Measurements from ENCODE around the gene CPM. TPM values are rescaled to one million over a fixed set of nuclear protein-coding genes. Genes with fewer than 3 reads are reported as not detected.

Gene CPM
- 4.2 and 27.0 TPM in 2 replicates for total RNA-seq (2014; rRNA removed; shearing (Covaris generic))

DNA sequence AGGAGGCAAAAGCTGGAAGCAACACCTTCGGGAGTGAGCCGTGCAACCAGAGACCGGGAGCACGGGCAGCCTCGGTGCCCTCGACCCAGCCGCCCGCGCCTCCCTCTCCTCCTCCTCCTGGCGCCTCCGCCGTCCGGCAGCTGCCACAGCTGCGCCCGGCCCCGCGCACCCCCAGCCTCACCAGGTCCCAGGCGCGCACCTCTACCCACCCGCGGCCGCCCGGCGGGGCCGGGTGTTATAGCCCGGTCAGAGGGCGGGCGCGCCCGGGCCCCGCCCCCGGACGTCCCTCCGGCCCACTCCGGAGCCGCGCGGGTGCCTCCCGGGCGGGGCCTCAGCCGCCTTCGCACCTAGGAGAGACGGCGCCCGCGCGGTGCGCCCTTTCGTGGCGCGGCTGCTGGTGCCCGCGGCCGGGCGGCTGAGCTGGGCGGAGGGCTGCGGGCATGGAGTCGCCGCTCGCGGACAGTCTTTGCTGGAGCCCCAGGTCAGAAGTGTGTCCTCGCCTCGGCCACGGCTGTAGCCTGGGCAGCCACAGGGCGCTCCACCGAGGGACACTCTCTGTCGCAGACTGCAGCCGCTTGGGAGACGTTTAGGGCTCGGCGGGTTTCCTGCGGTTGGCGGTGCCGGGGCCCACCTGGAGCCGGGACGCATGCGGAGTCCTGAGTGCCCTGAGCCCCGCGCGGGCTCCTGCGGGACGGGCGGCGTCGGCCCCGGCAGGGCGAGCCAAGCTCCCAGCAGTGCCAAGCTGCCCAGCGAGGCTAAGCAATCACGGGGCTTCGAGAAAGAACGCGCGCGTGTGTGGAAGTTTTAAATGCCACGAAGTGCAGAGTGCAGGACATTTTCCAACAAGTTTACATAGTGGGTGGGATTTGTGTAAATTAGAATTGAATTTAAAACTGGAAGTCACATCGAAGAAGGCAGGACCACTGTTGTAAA is at the start of gene CPM:
Gene CPM (minus strand): TSS at position 211 of the 933 bp plus-strand sequence. CDS start 334 bp downstream, outside the sequence.
- peak; percentile 80 for DNase-seq (ENCODE audit: low read depth)

DNA sequence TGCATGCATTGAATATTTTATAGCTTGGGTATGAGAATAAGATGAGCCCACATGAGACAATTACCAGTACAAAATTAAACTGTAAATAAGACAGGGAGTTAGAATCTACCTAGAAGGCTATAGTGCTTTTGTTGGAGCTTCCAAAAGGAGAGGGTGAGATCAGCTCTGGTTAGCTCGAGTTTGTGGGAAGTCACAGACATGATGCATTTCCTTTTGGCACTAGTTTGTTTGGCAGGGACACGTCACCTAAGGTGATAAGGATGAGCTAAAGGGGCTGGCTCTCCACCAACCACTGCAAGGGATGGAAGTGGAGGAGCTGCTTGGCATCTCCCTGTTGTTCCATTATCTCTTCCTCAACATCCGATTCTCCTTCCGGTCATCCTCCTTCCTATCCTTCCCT is 48.5 kb upstream of the CPM start:
- DNase-seq (ENCODE audit: low read depth): peak; percentile 57

DNA sequence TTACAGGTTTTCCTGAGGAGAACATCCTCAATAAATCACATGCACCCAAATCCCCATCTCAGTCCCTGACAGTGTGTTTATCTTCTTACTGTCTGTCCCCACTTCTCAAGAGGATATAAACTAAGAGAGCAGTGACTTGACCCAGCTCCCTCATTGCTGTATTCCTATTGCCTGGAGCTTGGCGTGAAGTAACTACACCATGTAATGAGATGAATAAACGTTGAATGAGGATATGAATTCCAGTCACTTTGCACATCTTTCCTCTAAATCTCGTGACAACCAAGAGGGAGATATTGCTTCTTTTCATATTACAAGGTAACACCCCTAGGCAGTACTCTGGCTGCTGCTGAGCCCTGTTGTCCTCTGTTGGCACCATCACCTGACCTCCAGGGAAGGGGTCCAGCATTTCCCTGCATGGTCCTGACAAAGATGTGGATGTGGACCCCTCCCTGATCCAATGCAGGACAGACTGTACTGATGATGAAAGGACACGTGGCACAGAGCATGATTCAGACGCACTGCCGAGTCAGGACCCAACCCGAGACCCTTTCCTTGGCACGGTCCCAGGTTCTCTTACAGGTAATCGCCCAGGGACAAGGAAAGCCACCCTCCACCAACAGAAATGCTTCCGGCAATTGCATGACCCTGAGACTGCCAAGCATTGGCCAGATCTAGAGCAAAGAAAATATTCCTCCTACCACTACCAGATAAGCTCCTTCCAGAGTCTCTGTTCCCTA is 47.7 kb upstream of the CPM start:
- DNase-seq (ENCODE audit: low read depth): peak; percentile 7

DNA sequence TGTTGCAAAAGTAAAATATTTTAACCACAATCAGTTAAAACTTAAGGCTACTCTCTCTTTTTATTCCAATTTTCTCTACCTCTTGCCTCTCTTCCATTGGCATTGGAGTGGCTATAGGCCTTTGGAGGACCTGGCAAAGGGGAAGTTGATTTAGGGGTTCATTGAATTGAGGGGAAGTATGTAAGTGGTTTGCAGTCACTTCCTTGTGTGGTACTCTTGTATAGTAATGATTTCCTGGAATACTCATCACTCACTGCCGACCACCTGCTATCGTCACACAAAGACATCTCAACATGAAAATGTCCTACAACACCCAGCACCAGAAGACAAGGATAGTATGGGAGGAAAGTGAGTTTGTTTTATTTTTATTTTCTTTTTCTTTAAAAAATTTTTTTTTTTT is 45.7 kb upstream of the CPM start:
- no peak for DNase-seq (ENCODE audit: low read depth)

DNA sequence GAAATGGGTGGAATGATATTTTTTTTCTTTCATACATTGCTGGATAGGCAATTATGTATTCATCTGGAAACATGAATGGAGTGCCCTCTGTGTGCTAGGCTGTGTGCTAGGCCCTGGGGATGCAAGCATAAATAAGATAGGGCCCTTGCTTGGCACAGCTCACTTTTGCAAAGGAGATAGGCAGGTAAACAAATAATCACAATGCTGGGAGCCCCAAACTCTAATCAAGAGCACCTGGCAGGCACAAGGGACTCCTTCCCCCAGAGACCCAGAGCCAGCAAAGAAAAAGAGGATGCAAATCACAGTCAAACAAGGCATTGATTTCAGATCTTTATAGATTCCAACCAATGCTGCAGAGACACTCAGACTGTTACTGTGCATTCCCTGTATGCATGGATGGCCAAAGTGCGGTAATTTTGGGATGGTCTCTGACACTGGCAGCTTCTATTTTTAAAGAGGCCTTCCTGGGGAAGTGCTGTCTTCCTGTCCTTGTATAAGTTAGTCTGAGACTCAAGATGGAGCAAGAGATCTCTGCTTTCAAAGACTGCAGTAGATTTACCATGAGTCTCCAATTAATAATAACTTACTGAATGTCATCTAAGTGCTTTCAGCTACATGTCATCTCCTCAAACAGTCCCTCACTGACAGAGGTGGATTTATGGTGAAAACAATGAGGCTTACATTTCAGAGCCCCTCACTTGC is 45.1 kb upstream of the CPM start:
- DNase-seq (ENCODE audit: low read depth): no peak

DNA sequence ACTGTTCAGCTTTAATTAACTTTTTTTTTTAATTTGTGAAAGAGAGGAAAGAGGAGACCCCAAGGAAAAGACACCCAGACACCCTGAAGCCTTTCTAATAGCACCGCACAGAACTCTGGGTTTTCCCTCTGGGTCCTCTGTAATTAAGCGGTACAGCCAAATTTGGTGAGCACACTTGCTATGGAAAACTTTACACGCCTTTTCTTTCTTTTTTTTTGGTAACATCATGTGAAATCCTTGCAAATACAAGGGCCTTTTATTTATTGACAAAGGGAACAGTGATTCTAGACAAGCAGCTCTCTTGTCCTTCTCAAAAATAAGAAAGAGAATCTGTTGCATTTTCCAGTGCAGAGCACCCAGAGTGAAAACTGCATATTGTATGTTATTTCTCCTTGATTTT is 44.4 kb upstream of the CPM start:
- no peak for DNase-seq (ENCODE audit: low read depth)

DNA sequence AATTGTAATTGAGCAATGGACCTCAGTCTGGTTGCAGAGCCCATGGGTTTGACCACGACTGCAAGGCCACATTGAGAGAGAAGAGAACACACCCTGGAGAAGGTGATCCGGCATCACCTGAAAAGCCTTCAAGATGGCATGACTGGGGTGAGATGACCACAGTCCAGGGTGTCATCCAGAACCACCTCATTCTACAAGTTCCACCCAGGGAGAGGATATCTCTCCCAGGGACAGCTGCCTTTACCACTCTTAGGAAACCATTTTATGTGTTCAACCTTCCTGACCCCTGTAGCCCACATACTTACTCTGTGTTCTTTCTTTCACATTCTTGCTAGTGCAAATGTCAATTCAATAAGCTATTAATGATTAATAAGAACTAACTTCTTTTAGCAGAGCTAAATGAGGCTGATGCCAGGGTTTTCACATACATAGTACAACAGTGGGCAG is 43.4 kb upstream of the CPM start:
- no peak for DNase-seq (ENCODE audit: low read depth)

DNA sequence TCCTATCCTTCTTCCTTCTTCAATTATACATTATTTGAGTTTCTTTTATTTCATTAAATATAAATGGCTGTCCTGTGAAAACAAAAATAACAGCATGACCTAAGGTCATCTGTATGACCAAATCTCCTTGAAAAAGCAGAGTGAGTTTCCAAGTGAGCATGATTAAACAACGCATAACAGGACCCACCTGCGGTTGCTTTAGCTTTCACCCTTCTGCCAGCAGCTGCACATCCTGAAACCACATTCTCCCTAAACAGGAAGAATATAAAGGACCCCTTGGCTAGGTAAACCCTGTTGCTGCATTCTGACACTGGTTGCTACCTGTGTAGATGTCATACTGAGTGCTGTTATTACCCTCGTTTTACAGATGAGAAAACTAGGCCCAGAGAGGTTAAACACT is 42.8 kb upstream of the CPM start:
- DNase-seq (ENCODE audit: low read depth): no peak

DNA sequence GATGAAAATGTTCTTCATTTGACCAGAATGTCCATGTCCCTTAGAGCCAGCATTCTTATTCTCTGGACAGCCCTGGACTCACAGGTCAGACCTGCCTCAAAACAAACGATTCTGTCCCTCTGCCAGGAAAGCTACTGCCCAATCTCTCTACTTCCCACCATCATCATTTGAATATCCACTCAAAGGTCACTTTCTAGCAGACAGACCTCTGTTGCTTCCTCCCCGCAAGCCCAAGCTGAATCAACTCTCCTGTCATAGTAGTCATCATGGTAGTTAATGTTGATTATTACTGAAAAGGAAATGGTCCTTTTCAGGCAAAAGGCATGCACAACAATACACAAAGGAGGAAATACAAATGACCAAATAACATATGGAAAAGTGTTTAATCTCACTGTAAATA is 39.6 kb upstream of the CPM start:
- no peak for DNase-seq (ENCODE audit: low read depth)

DNA sequence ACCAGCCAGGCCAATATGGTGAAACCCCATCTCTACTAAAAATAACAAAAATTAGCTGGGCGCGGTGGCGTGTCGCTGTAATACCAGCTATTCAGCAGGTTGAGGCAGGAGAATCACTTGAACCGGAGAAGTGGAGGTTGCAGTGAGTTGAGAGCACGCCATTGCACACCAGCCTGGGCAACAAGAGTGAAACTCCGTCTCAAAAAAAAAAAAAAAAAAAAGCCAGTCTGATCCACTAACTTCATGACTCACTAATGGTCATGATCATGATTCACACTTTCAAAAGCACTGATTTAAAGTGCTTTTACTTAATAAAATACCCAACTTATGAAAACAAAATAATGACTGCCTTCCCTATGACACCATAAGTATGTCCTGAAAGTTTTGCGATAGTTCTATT is 38.4 kb upstream of the CPM start:
- peak; percentile 58 for DNase-seq (ENCODE audit: low read depth)

DNA sequence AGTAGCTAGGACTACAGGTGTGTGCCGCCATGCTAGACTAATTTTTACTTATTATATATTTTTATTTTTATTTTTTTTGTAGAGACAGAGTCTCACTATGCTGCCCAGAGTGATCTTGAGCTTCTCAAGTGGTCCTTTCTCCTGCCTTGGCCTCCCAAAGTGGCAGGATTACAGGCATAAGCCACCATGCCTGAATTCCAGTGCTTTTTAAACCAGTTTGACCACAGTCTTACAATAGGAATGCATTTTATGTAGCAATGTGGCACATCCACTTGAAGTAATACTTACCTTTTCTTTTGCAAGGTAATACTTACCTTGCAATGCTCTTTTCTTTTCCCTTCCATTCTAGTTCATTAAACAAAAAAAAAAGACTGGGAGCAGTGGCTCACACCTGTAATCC is 38.0 kb upstream of the CPM start:
- DNase-seq (ENCODE audit: low read depth): no peak

DNA sequence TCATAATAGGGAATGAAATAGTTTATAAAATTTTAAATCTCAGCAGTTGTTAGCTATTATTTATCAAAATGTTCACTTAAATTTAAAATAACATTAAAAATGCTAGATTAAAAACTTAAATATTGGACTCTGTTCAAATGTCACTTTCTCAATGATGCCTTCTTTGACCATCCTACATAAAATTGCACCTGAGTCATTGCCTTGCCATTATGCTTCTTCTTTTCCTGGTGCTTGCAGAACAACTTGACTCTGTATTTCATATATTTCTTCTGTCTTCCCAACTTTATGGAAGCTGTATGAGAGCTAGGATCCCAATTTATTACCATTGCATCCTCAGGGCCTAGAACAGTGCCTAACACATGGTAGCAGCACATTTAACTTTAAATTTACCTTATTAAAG is 37.3 kb upstream of the CPM start:
- no peak for DNase-seq (ENCODE audit: low read depth)

DNA sequence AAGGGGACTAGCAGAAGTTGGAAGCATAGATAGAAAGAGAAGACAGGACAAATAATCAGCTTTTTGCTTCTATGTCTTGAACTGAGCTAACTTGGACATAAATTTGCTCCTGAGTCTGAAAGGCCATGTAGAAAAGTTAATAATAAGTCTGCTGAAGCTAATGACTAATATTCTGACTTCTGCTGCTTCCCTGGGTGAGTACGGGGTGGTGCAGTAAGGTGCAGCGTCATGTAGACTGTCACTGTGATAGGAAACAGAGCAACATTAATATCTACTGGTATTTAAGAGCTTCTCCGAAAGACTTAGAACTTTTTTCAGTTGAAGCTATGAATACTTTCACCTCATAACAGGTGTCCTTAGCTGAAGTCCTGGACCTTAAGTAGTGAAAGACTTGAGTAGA is 34.1 kb upstream of the CPM start:
- no peak for DNase-seq (ENCODE audit: low read depth)

DNA sequence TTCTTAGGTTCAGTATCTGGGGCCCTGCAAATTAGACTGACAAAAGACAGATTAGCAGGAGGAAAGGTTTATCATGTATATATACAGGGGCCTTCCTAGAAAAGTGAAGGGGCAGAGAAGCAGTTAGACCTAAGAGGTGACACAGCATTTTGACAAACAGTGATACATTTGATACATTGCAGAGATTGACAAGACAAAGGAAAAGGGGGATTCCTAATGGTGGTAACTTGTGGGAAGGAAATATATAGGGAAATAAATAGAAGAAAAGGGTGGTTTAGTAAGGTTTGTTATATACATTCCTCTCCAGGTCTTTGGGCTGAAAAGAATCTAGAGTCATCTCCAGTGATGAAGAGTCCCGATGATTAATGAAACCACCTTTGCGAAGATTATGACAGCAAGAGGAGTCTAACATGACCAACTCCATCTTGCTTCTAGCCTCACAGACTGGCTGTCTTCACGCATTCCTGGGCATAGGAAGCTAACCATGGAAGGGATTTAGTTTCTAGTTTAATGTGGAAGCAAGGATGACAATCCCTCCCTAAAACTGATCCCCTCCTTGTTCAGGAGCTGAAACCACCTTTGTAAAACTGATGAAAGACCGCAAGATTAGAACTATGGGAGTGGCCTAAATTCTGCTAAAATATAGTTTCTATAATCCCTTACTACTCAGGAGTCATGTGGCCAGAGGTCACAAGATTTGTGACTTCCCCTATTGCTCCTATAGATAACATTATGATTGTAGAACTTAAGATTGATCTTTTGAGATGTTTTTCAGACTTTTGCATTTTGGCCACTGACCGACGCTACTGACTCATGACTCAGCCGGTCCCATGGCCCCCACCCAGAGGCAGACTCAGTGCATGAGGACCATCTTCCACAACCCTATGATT is 31.1 kb upstream of the CPM start:
- DNase-seq (ENCODE audit: low read depth): no peak

DNA sequence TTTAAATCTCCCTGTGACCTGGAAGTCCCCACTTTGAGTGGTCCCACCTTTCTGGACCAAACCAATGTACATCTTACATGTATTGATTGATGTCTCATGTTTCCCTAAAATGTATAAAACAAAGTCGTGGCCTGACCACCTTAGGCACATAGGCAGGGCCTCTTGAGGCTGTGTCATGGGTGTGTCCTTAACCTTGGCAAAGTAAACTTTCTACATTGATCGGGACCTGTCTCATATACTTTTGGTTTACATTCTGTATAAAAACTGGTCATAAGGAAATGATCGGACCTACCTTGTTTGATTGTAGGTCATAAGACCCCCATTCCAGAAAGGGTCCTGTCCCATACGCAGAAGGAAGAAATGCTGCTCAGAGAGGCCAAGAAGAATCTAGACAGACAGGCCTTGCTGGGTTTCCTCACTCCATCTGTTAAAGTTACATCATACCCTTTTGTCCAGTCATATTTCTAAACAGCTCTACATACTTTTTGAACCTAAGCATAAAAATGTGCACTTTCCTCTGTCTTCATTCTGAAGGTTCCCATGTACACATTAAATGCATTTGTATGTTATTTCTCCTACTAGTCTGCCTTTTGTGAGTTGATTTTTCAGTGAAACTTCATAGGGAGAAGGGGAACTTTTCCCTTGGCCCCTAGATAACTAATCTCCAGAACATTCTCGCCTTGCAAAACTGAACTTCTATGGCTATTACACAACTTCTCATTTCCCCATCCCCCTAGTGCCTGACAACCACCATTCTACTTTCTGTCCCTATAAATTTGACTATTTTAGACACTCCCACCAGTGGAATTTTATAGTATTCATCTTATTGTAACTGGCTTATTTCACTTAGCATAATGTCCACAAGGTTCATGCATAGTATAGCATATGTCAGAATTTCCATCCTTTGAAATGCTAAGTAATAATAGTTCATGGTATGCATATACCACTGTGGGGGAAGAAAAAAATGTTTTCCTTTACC is 30.2 kb upstream of the CPM start:
- DNase-seq (ENCODE audit: low read depth): no peak

DNA sequence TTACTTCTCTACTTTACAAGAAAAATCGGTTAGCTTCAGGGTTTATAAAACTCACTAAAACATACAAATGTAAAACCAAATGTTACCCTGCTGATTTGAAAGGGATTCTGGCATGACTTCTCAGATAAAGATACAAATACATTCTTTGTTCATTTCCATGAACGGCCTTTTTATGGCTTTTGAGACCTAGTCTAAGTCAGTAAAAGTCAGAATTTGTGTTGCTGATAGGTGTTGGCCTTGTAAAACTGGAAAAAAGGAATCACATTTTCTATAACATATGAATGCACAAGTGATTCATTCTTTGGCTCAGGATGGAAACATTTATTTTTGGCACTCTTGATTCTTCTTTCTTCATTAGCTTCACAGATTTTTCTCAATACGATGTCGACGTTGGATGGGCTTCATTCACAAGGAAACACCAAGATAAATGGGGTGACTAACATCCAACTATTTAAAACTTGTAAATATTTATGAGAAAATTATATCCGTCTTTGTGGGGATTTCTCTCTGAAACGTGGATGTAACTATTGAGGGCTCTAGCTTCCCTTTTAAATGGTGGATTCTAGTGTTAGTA is 27.0 kb upstream of the CPM start:
- DNase-seq (ENCODE audit: low read depth): no peak

DNA sequence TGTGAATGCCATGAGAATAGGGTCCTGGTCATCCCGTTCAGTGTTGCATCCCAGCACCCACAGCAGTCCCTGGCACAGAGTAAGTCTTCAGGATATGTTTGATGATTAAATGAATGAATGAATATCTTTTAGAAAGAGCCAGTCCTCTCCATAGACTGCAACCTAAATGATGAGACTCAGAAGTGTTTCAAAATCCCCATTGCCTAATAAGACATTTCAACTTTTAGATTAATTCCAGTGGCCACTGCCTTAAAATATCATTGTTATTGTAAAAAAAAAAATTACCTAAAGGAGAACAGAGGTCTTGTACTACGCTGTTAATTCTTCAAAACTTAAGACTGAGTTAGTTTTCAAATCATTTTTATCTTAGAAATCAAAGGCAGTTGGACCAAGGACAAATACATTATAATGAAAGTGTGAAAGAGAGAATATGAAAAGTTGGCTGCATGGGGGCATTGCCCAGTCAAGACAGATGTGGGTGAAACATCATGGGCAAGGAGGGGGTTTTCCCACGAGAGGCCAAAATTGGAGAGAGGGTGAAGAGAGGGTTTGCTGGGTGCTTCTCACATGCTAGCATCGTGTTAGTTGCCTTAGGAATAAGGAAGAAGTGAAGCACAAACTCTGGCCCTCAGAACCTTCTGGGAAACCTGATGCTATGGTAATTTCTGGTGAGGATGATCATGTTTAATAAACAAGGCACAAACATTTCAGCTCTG is 26.3 kb upstream of the CPM start:
- DNase-seq (ENCODE audit: low read depth): no peak

DNA sequence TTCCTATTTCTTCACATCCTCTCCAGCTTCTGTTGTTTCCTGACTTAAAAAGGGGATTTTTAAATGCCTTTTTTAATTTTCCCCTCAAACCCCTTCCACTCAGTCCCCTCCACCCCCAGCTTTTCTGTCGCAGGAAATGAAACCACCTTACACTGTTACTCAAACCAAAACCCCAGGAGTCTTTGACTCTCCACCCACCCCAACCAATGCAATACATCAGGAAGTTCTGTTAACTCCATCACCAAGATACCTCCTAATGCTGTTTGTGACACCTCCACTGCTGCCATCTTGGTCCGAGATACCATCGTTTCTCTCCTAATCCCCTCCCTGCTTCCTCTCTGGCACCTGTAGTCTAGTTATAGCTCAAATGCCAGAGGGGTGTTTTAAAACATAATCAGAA is 25.4 kb upstream of the CPM start:
- no peak for DNase-seq (ENCODE audit: low read depth)

DNA sequence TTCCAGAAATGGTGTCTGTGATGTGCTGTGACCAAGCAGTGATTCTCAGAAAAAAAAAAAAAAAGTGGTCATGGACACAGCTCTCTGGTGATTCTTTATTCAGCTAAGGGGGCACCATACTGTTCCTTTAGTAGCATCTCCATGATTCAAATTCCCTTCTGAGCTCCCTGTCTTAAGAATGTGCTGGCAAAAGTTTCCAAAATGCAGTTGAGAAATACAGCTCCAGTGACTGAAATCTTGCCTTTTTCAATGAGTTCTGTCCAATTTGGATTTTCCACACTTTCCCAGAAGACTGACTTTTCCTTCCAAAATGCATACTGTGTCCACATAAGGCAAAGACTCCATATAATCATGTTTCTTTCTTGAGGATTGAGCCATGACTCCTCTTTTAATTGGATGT is 24.3 kb upstream of the CPM start:
- no peak for DNase-seq (ENCODE audit: low read depth)

Measured in Daoy (cell line).